ENCODE results near the gene RARG. TPM values are rescaled to one million over a fixed set of nuclear protein-coding genes. Genes with fewer than 3 reads are reported as not detected.

Gene RARG
- total and polyA plus RNA-seq, 9 donors = 17.5 to 44.5 (median 30.0) TPM

Other genes with a start within 250 kb of the RARG start
- gene EIF4B, start 225.8 kb downstream of the RARG start, total RNA-seq = 699 TPM
- 100 to 1,000 TPM; 353 to 473 (median 417) TPM for gene EIF4B, start 225.8 kb downstream of the RARG start, polyA plus RNA-seq (ENCODE audit: insufficient read depth in 1 of 8, insufficient read length in 8 of 8, low replicate concordance in 1 of 8)
- gene TNS2, start 182.1 kb downstream of the RARG start, total RNA-seq = 49.3 TPM
- gene TNS2, start 182.1 kb downstream of the RARG start, polyA plus RNA-seq (ENCODE audit: insufficient read depth in 1 of 8, insufficient read length in 8 of 8, low replicate concordance in 1 of 8) = 100 to 1,000 TPM in 3 of 8 donors, 10 to 100 TPM in 5; 66.8 to 119 (median 99.4) TPM
- gene SPRYD3, start 152.8 kb downstream of the RARG start, total RNA-seq = 15.2 TPM
- gene SPRYD3, start 152.8 kb downstream of the RARG start, polyA plus RNA-seq (ENCODE audit: insufficient read depth in 1 of 8, insufficient read length in 8 of 8, low replicate concordance in 1 of 8) = 10 to 100 TPM; 18.2 to 23.6 (median 20.5) TPM
- gene IGFBP6, start 134.5 kb downstream of the RARG start, total RNA-seq = 132 TPM
- 100 to 1,000 TPM in 4 of 8 donors, 10 to 100 TPM in 4; 50.7 to 181 (median 93.6) TPM for gene IGFBP6, start 134.5 kb downstream of the RARG start, polyA plus RNA-seq (ENCODE audit: insufficient read depth in 1 of 8, insufficient read length in 8 of 8, low replicate concordance in 1 of 8)
- 0.04 TPM for gene SOAT2, start 128.7 kb downstream of the RARG start, total RNA-seq
- 1 to 10 TPM in 2 of 8 donors, under 1 TPM in 6; 0.07 to 4.8 (median 0.21) TPM for gene SOAT2, start 128.7 kb downstream of the RARG start, polyA plus RNA-seq (ENCODE audit: insufficient read depth in 1 of 8, insufficient read length in 8 of 8, low replicate concordance in 1 of 8)
- gene ZNF740, start 51.5 kb downstream of the RARG start, total RNA-seq = 19.0 TPM
- 10 to 100 TPM; 23.9 to 36.9 (median 28.5) TPM for gene ZNF740, start 51.5 kb downstream of the RARG start, polyA plus RNA-seq (ENCODE audit: insufficient read depth in 1 of 8, insufficient read length in 8 of 8, low replicate concordance in 1 of 8)
- 21.4 TPM for gene CSAD, start 51.3 kb downstream of the RARG start, total RNA-seq
- 10 to 100 TPM; 16.2 to 55.0 (median 31.6) TPM for gene CSAD, start 51.3 kb downstream of the RARG start, polyA plus RNA-seq (ENCODE audit: insufficient read depth in 1 of 8, insufficient read length in 8 of 8, low replicate concordance in 1 of 8)
- 0.80 TPM for gene ITGB7, start 25.0 kb downstream of the RARG start, total RNA-seq
- 1 to 10 TPM in 3 of 8 donors, under 1 TPM in 5; 0.27 to 1.4 (median 0.74) TPM for gene ITGB7, start 25.0 kb downstream of the RARG start, polyA plus RNA-seq (ENCODE audit: insufficient read depth in 1 of 8, insufficient read length in 8 of 8, low replicate concordance in 1 of 8)
- gene ESPL1, start 36.1 kb upstream of the RARG start, total RNA-seq = 4.0 TPM
- 1 to 10 TPM; 4.6 to 9.8 (median 6.5) TPM for gene ESPL1, start 36.1 kb upstream of the RARG start, polyA plus RNA-seq (ENCODE audit: insufficient read depth in 1 of 8, insufficient read length in 8 of 8, low replicate concordance in 1 of 8)
- gene PFDN5, start 63.3 kb upstream of the RARG start, total RNA-seq = 875 TPM
- gene PFDN5, start 63.3 kb upstream of the RARG start, polyA plus RNA-seq (ENCODE audit: insufficient read depth in 1 of 8, insufficient read length in 8 of 8, low replicate concordance in 1 of 8) = 100 to 1,000 TPM; 451 to 711 (median 530) TPM
- 47.5 TPM for gene MYG1, start 67.5 kb upstream of the RARG start, total RNA-seq
- 10 to 100 TPM; 34.7 to 43.8 (median 37.0) TPM for gene MYG1, start 67.5 kb upstream of the RARG start, polyA plus RNA-seq (ENCODE audit: insufficient read depth in 1 of 8, insufficient read length in 8 of 8, low replicate concordance in 1 of 8)
- gene AAAS, start 89.4 kb upstream of the RARG start, total RNA-seq = 48.9 TPM
- gene AAAS, start 89.4 kb upstream of the RARG start, polyA plus RNA-seq (ENCODE audit: insufficient read depth in 1 of 8, insufficient read length in 8 of 8, low replicate concordance in 1 of 8) = 10 to 100 TPM; 47.9 to 62.4 (median 52.3) TPM
- gene SP7, start 104.1 kb upstream of the RARG start, total RNA-seq = 0.04 TPM
- under 1 TPM in 3 of 8 donors, not detected in 5; 0.05 to 0.20 (median 0.06) TPM for gene SP7, start 104.1 kb upstream of the RARG start, polyA plus RNA-seq (ENCODE audit: insufficient read depth in 1 of 8, insufficient read length in 8 of 8, low replicate concordance in 1 of 8)
- 34.8 TPM for gene SP1, start 148.0 kb upstream of the RARG start, total RNA-seq
- gene SP1, start 148.0 kb upstream of the RARG start, polyA plus RNA-seq (ENCODE audit: insufficient read depth in 1 of 8, insufficient read length in 8 of 8, low replicate concordance in 1 of 8) = 10 to 100 TPM; 28.7 to 48.3 (median 37.4) TPM
- gene AMHR2, start 191.6 kb upstream of the RARG start, total RNA-seq = not detected
- under 1 TPM in 5 of 8 donors, not detected in 3; 0.09 to 0.36 (median 0.20) TPM for gene AMHR2, start 191.6 kb upstream of the RARG start, polyA plus RNA-seq (ENCODE audit: insufficient read depth in 1 of 8, insufficient read length in 8 of 8, low replicate concordance in 1 of 8)
- 15.8 TPM for gene PRR13, start 209.5 kb upstream of the RARG start, total RNA-seq
- gene PRR13, start 209.5 kb upstream of the RARG start, polyA plus RNA-seq (ENCODE audit: insufficient read depth in 1 of 8, insufficient read length in 8 of 8, low replicate concordance in 1 of 8) = 10 to 100 TPM; 41.3 to 59.1 (median 47.8) TPM
- 206 TPM for gene PCBP2, start 219.9 kb upstream of the RARG start, total RNA-seq
- 100 to 1,000 TPM; 520 to 664 (median 584) TPM for gene PCBP2, start 219.9 kb upstream of the RARG start, polyA plus RNA-seq (ENCODE audit: insufficient read depth in 1 of 8, insufficient read length in 8 of 8, low replicate concordance in 1 of 8)

Measured in muscle of leg (tissue), 9 donors.